H1 (cell line): ENCODE data around the gene HNRNPAB. TPM values are rescaled to one million over a fixed set of nuclear protein-coding genes. Genes with fewer than 3 reads are reported as not detected.

Source experiments
- CTCF ChIA-PET: fragments of 300-600 bp; sonication (Branson Sonifier 250); formaldehyde crosslinking; loops from one replicate; lab custom pipeline; 2021; ENCODE audit not compliant: partially characterized antibody; lab: Charles Lee
- POLR2A ChIA-PET: fragments of 300-600 bp; sonication (Branson Sonifier 250); formaldehyde crosslinking; loops from one replicate; lab custom pipeline; 2021; ENCODE audit warnings: inconsistent platforms; ENCODE audit not compliant: partially characterized antibody; lab: Charles Lee
- DNase-seq, 2 experiments: peaks; one replicate each; pipeline versions ENCODE4 v3.0.0 to v3.0.0-alpha.2; 2010 to 2022; ENCODE audit warnings: low spot score in 2 of 2, low read depth in 1 of 2, mixed read lengths in 1 of 2
- FAIRE-seq: peaks from 2 replicates; lab custom pipeline; 2011; peaks lifted over from hg19 to GRCh38; lab: Jason Lieb, UNC
- H2AFZ ChIP-seq: 2 replicates; pipeline ENCODE4 v1.8.1; 2012; ENCODE audit warnings: low read length, inconsistent platforms
- H2AK5ac ChIP-seq: 2 replicates; pipeline ENCODE4 v1.6.1; 2013; ENCODE audit warnings: low read depth, low read length
- H2BK120ac ChIP-seq: replicated peaks from 2 replicates; pipeline ENCODE3; 2013; ENCODE audit warnings: low read depth, low read length, inconsistent platforms
- H2BK12ac ChIP-seq: 2 replicates; pipeline ENCODE4 v1.6.1; 2013; ENCODE audit warnings: low read depth, low read length
- H2BK15ac ChIP-seq: 2 replicates; pipeline ENCODE4 v1.6.1; 2013; ENCODE audit warnings: low read length
- H2BK20ac ChIP-seq: 2 replicates; pipeline ENCODE4 v1.6.1; 2013; ENCODE audit warnings: low read length
- H2BK5ac ChIP-seq: 2 replicates; pipeline ENCODE4 v1.6.1; 2013; ENCODE audit warnings: low read depth, low read length
- H3K14ac ChIP-seq: 2 replicates; pipeline ENCODE4 v1.6.1; 2013; ENCODE audit warnings: inconsistent platforms; ENCODE audit not compliant: insufficient read length
- H3K18ac ChIP-seq: 2 replicates; pipeline ENCODE4 v1.6.1; 2013; ENCODE audit warnings: low read length; ENCODE audit errors: extremely low read depth
- H3K23ac ChIP-seq: 2 replicates; pipeline ENCODE4 v1.6.1; 2013; ENCODE audit warnings: inconsistent platforms; ENCODE audit not compliant: insufficient read length
- H3K23me2 ChIP-seq: 2 replicates; pipeline ENCODE4 v1.6.1; 2013; ENCODE audit warnings: low read depth, low read length
- H3K27ac ChIP-seq: 2 replicates; pipeline ENCODE4 v1.6.1; 2011; ENCODE audit warnings: low read depth, low read length, inconsistent platforms
- H3K27me3 ChIP-seq, 4 experiments: replicated peaks in 1 of 4; 1 replicate in 1 of 4; 2 replicates in 3 of 4; pipeline versions ENCODE4 v1.6.1 to v1.8.1; 2011 to 2013; ENCODE audit warnings: low read length in 3 of 4, mild to moderate bottlenecking in 3 of 4, inconsistent platforms in 2 of 4, mixed read lengths in 2 of 4, moderate library complexity in 1 of 4; ENCODE audit not compliant: control insufficient read depth in 3 of 4, insufficient read depth in 3 of 4; ENCODE audit errors: extremely low read depth in 1 of 4
- H3K36me3 ChIP-seq, 4 experiments: 2 replicates each; pipeline versions ENCODE4 v1.6.1 to v1.8.1; 2011 to 2013; ENCODE audit warnings: mild to moderate bottlenecking in 4 of 4, low read length in 3 of 4, moderate library complexity in 2 of 4, control low read depth in 1 of 4, inconsistent platforms in 1 of 4; ENCODE audit not compliant: insufficient read depth in 4 of 4, control insufficient read depth in 2 of 4
- H3K4ac ChIP-seq: replicated peaks from 2 replicates; pipeline ENCODE3; 2013; ENCODE audit warnings: low read length, low read depth, mixed read lengths, inconsistent platforms; ENCODE audit not compliant: insufficient read length
- H3K4me1 ChIP-seq, 4 experiments: replicated peaks in 1 of 4; 1 replicate in 1 of 4; 2 replicates in 3 of 4; pipeline versions ENCODE4 v1.6.1 to v1.8.1; 2011 to 2013; ENCODE audit warnings: low read length in 3 of 4, inconsistent platforms in 2 of 4, mixed read lengths in 1 of 4; ENCODE audit not compliant: insufficient read depth in 4 of 4, control insufficient read depth in 3 of 4
- H3K4me2 ChIP-seq, 2 experiments: 2 replicates each; pipeline versions ENCODE4 v1.6.1 to v1.8.1; 2011 to 2013; ENCODE audit warnings: low read depth in 2 of 2, low read length in 2 of 2, control low read depth in 1 of 2, inconsistent platforms in 1 of 2, mild to moderate bottlenecking in 1 of 2; ENCODE audit not compliant: insufficient read depth in 1 of 2
- H3K4me3 ChIP-seq, 4 experiments: fragments of 200-600, 300-600 bp in 1 of 4; sonication (generic), shearing (Covaris generic), sonication (Bioruptor Twin) in 1 of 4; 2 replicates each; pipeline versions ENCODE4 v1.5.1 to v1.8.1; 2011 to 2016; ENCODE audit warnings: low read length in 4 of 4, low read depth in 3 of 4, control low read depth in 2 of 4, inconsistent platforms in 2 of 4, mild to moderate bottlenecking in 2 of 4, mixed read lengths in 1 of 4, moderate library complexity in 1 of 4; ENCODE audit not compliant: insufficient read depth in 2 of 4; ENCODE audit errors: extremely low read depth in 1 of 4
- H3K56ac ChIP-seq: replicated peaks from 2 replicates; pipeline ENCODE3; 2013; ENCODE audit warnings: low read depth, mild to moderate bottlenecking, mixed read lengths, low read length, inconsistent platforms; ENCODE audit not compliant: insufficient read length
- H3K79me1 ChIP-seq: 2 replicates; pipeline ENCODE4 v1.6.1; 2013; ENCODE audit warnings: low read depth, low read length, control low read depth
- H3K79me2 ChIP-seq, 2 experiments: 2 replicates each; pipeline versions ENCODE4 v1.6.1 to v1.8.1; 2012 to 2013; ENCODE audit warnings: low read length in 2 of 2, mild to moderate bottlenecking in 2 of 2, inconsistent platforms in 1 of 2; ENCODE audit not compliant: insufficient read depth in 2 of 2, control insufficient read depth in 1 of 2
- H3K9ac ChIP-seq, 4 experiments: replicated peaks in 1 of 4; 1 replicate in 1 of 4; 2 replicates in 3 of 4; pipeline versions ENCODE4 v1.6.1 to v1.8.1; 2011 to 2013; ENCODE audit warnings: low read depth in 3 of 4, low read length in 3 of 4, control low read depth in 2 of 4, mild to moderate bottlenecking in 2 of 4, moderate library complexity in 2 of 4, inconsistent platforms in 1 of 4; ENCODE audit errors: extremely low read depth in 1 of 4
- H3K9me3 ChIP-seq, 2 experiments: 2 replicates each; pipeline versions ENCODE4 v1.6.1 to v1.8.1; 2012 to 2013; ENCODE audit warnings: mild to moderate bottlenecking in 2 of 2, moderate library complexity in 2 of 2, control low read depth in 1 of 2, inconsistent platforms in 1 of 2, low read depth in 1 of 2, low read length in 1 of 2, mixed read lengths in 1 of 2; ENCODE audit not compliant: insufficient read depth in 2 of 2
- H4K20me1 ChIP-seq, 2 experiments: replicated peaks in 1 of 2; 2 replicates each; pipeline versions ENCODE3 to v1.8.1; 2011 to 2013; ENCODE audit warnings: inconsistent platforms in 2 of 2, low read length in 2 of 2, mild to moderate bottlenecking in 1 of 2; ENCODE audit not compliant: insufficient read depth in 2 of 2, control insufficient read depth in 1 of 2
- H4K5ac ChIP-seq: 2 replicates; pipeline ENCODE4 v1.6.1; 2013; ENCODE audit warnings: low read length, low read depth, mixed read lengths, inconsistent platforms; ENCODE audit not compliant: insufficient read length
- H4K8ac ChIP-seq: 2 replicates; pipeline ENCODE4 v1.8.0; 2013; ENCODE audit warnings: mild to moderate bottlenecking, moderate library complexity, low read length, inconsistent platforms; ENCODE audit not compliant: insufficient read depth; ENCODE audit errors: extremely low read depth
- H4K91ac ChIP-seq: replicated peaks from 2 replicates; pipeline ENCODE3; 2013; ENCODE audit warnings: low read length, mixed read lengths, inconsistent platforms; ENCODE audit not compliant: insufficient read length
- SIRT6 ChIP-seq: IDR thresholded peaks from one replicate; pipeline ENCODE4 v1.7.1; 2012; ENCODE audit warnings: low read length, inconsistent platforms
- WGBS, 2 experiments: shearing (Covaris generic) in 1 of 2; methylation state at CpG; one replicate each; pipeline versions ENCODE4 v1.1.6 to v1.1.7; 2013 to 2015; ENCODE audit warnings: low lambda C conversion rate in 2 of 2, mixed read lengths in 2 of 2, inconsistent platforms in 1 of 2, low coverage in 1 of 2, missing lambda C conversion rate in 1 of 2; ENCODE audit not compliant: insufficient replicate concordance in 2 of 2, insufficient coverage in 1 of 2, insufficient read length in 1 of 2; ENCODE audit errors: extremely low coverage in 1 of 2, missing lambda C conversion rate in 1 of 2; 5-methylcytosine and 5-hydroxymethylcytosine counted together
- polyA plus RNA-seq, 7 experiments: library from polyadenylated mRNA; depleted of rRNA in 3 of 7; stranded (reverse) in 5 of 7; unstranded in 2 of 7; fragments of >200 nt in 5 of 7; fragments of 200-250 nt in 2 of 7; gene quantifications; 1 replicate in 5 of 7; 2 replicates in 1 of 7; 4 replicates in 1 of 7; pipeline versions ENCODE4 v1.2.1 to v1.2.3, GENCODE V29; 2011 to 2013; ENCODE audit warnings: missing spikeins in 2 of 7, mixed read lengths in 2 of 7
- total RNA-seq: library from RNA; stranded (reverse); fragmentation: NEBNext Ultra II Directional; extraction: Animal tissue kit (Norgen Biotek cat#: 25700); gene quantifications from 2 replicates; pipeline ENCODE4 v1.2.1, GENCODE V29; 2021

The HNRNPAB gene
- total and polyA plus RNA-seq, 2 of the 8 experiments (the other 6 are each of a cell fraction or from before 2014, with no cell fraction given), result 373 to 563 TPM

DNA sequence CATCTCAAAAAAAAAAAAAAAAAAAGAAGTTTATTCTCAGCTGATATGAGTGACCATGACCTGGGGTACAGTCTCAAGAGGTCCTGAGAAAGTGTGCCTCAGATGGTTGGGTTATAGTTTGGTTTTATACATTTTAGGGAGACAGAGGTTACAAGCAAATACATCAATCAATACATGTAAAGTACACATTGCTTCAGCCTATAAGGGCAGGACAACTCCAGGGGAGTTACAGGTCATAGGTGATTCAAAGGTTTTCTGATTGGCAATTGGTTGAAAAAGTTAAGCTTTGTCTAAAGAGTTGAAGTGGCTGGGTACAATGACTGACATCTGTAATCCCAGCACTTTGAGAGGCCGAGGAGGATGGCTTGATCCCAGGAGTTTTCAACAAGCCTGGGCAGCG lies 14.9 kb upstream of the HNRNPAB start:
- Histone ChIP-seq H3K4me2 (no peak overlapping the region), H3K79me2 (no peaks in the 10 kb centered on the region), H2BK120ac (no peak overlapping the region), H2BK5ac (no peak overlapping the region), H3K79me1 (no peaks in the 10 kb centered on the region), H4K20me1 (no peaks in the 10 kb centered on the region), H3K23ac (no peak overlapping the region), H3K36me3 (no peaks in the 10 kb centered on the region), H2BK20ac (no peak overlapping the region), H3K4me3 (no peak overlapping the region), H3K9ac (no peak overlapping the region), H3K4me1 (peaks cover 0 to 9% (median 3%) of the 10 kb centered on the region in 4 experiments; a peak in 2 of 7 replicates), H4K91ac (no peak overlapping the region), H4K8ac (no peak overlapping the region), H3K23me2 (no peaks in the 10 kb centered on the region), H3K4ac (no peak overlapping the region), H2BK12ac (no peak overlapping the region), H2AK5ac (no peak overlapping the region), H3K27me3 (no peaks in the 10 kb centered on the region; a peak in 1 of 7 replicates), H3K18ac (no peak overlapping the region), H3K56ac (no peak overlapping the region), H3K27ac (no peak overlapping the region), H2AFZ (no peak overlapping the region), H2BK15ac (no peak overlapping the region), H4K5ac (no peak overlapping the region), H3K14ac (no peak overlapping the region), H3K9me3 (peaks cover 0 to 8% of the 10 kb centered on the region in 2 experiments; a peak in 2 of 4 replicates)
- CTCF ChIA-PET, result interaction anchor here (1.1 to 2.1 kb wide), 3 partner anchors 8 to 12 kb away, joined by 3 to 7 read pairs (median 4); no protein-coding TSS in a partner anchor
- 45% methylated on average over 2 of the region's 2 CpGs; no CpG with 5 or more reads in 1 of the 2 experiments for WGBS, 2 experiments
- FAIRE-seq, result no peak
- POLR2A ChIA-PET, result interaction anchor here (0.6 to 38.5 kb wide), 5 partner anchors 5 to 867 kb away, joined by 3 to 985 read pairs (median 3); partner anchors contain the start of genes GMCL2 and HNRNPAB
- no peak for DNase-seq
- TF ChIP-seq SIRT6, result no peak
